Calu3 (cell line): ENCODE measurements around the gene CFD. TPM values are rescaled to one million over a fixed set of nuclear protein-coding genes. Genes with fewer than 3 reads are reported as not detected.
A peak's percentile ranks its signal among the peaks of the same experiment; 100 is the strongest.
"Not testable (repeated sequence)": the region's sequence is repeated elsewhere in the genome, so short reads cannot be mapped to it uniquely, and the experiment has no call there.

Experiments
- BruUV-seq: library from RNA; stranded (reverse); fragments of 400-500 nt; replicated peaks from 2 replicates; lab custom pipeline; 2021; lab: Mats Ljungman, UMichigan
- CTCF ChIA-PET: fragments of 300-600 bp; sonication (Branson Sonifier 250); formaldehyde crosslinking; loops from one replicate; lab custom pipeline; 2022; ENCODE audit warnings: antibody characterized with exemption; lab: Charles Lee
- DNase-seq: peaks from one replicate; pipeline ENCODE4 v3.0.0; 2022
- H3K27ac Mint-ChIP-seq: one replicate; pipeline ENCODE4 v1.8.0; 2022; ENCODE audit warnings: mixed read lengths; ENCODE audit not compliant: unreplicated experiment
- H3K27me3 Mint-ChIP-seq: one replicate; pipeline ENCODE4 v1.8.0; 2022; ENCODE audit warnings: mixed read lengths; ENCODE audit not compliant: unreplicated experiment
- H3K36me3 Mint-ChIP-seq: one replicate; pipeline ENCODE4 v1.8.0; 2022; ENCODE audit warnings: mild to moderate bottlenecking, moderate library complexity, mixed read lengths; ENCODE audit not compliant: insufficient read depth, unreplicated experiment
- H3K4me1 Mint-ChIP-seq: one replicate; pipeline ENCODE4 v1.8.0; 2022; ENCODE audit warnings: mild to moderate bottlenecking, low read depth, mixed read lengths; ENCODE audit not compliant: unreplicated experiment
- H3K4me3 Mint-ChIP-seq: one replicate; pipeline ENCODE4 v1.8.0; 2022; ENCODE audit warnings: mild to moderate bottlenecking, low read depth, moderate library complexity, mixed read lengths; ENCODE audit not compliant: unreplicated experiment
- H3K9me3 Mint-ChIP-seq: one replicate; pipeline ENCODE4 v1.8.0; 2022; ENCODE audit warnings: low read depth, mixed read lengths; ENCODE audit not compliant: unreplicated experiment
- intact Hi-C: fragments of 100-400 bp; cut with micrococcal nuclease; formaldehyde crosslinking; loops from one replicate; pipeline ENCODE4 v1.10.0; 2022; ENCODE audit not compliant: unreplicated experiment
- total RNA-seq: library from RNA; stranded (reverse); gene quantifications from 2 replicates; pipeline ENCODE4 v1.2.3, GENCODE V29; 2022
- TF ChIP-seq, protein P1 (sequence below): fragments of 200-600 bp; IDR thresholded peaks from one replicate; pipeline ENCODE4 v1.8.0; 2022; ENCODE audit warnings: antibody characterized with exemption; ENCODE audit not compliant: unreplicated experiment

CFD gene
- total RNA-seq, 1 experiment from 2014 or later: 2.3 TPM

DNA sequence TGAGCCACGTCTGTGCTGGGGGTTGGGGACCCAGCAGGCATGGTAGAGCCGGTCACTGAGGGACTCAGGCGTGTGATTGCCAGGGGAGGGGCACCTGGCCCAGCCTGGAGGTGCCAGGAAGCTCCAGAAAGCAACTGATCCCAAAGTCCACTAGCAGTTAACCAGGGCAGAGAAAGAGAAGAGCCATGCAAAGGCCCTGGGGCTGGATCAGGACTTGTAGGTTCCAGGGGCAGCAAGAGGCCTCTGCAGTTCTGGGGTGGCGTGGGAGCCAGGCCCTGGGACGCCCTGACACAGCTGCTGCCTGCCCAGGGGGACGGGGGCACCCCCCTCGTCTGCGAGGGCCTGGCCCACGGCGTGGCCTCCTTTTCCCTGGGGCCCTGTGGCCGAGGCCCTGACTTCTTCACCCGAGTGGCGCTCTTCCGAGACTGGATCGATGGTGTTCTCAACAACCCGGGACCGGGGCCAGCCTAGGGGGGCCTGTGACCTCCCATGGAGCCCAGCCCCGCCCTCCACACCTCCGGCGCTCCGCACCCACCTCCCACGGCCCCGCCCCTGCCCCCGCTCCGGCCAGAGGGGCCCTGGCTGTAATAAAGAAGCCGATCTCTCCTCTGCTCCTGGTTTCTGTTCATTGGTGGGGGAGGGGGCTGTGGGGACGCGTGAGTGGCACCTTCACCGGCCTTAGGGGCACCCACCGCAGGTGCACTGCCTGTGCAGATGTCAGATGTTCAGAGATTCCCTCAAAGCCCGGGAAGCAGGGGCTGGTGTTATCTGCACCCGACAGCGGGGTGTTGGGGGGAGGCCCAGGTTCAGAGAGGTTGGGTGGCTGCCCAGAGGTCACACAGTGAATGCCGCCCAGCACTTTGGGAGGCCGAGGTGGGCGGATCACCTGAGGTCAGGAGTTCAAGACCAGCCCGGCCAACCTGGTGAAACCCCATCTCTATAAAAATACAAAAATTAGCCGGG is 27.8 kb upstream of the CFD start:
- TF ChIP-seq, protein P1, sequence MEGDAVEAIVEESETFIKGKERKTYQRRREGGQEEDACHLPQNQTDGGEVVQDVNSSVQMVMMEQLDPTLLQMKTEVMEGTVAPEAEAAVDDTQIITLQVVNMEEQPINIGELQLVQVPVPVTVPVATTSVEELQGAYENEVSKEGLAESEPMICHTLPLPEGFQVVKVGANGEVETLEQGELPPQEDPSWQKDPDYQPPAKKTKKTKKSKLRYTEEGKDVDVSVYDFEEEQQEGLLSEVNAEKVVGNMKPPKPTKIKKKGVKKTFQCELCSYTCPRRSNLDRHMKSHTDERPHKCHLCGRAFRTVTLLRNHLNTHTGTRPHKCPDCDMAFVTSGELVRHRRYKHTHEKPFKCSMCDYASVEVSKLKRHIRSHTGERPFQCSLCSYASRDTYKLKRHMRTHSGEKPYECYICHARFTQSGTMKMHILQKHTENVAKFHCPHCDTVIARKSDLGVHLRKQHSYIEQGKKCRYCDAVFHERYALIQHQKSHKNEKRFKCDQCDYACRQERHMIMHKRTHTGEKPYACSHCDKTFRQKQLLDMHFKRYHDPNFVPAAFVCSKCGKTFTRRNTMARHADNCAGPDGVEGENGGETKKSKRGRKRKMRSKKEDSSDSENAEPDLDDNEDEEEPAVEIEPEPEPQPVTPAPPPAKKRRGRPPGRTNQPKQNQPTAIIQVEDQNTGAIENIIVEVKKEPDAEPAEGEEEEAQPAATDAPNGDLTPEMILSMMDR: no peak
- DNase-seq: no peak
- Mint-ChIP-seq H3K27ac (no peak overlapping the region), H3K4me1 (no peaks in the 10 kb centered on the region), H3K36me3 (no peaks in the 10 kb centered on the region), H3K9me3 (no peaks in the 10 kb centered on the region), H3K27me3 (peaks cover 54% of the 10 kb centered on the region), H3K4me3 (no peak overlapping the region)
- intact Hi-C loops: no loop called here
- CTCF ChIA-PET: no interaction called here
- BruUV-seq: no TSS peak

DNA sequence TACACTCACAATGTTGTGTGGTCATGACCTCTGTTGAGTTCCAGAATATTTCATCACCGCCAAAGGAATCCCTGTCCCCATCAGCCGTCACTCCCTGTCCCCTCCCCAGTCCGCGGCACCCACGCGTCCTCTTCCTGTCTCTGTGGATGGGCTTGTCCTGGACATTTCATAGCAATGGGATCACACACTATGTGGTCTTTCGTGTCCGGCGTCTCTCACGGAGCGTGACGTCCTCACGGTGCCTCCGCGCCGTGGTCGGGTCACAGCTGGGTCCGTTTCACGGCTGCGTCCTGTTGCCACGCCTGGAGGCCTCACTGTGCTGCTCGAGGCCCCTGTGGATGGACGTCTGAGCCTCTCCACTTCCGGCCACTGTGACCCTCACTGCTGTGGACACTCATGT is 25.2 kb upstream of the CFD start:
- Mint-ChIP-seq H3K36me3 (no peaks in the 10 kb centered on the region), H3K9me3 (no peaks in the 10 kb centered on the region), H3K4me1 (no peaks in the 10 kb centered on the region), H3K27me3 (peaks cover 43% of the 10 kb centered on the region), H3K4me3 (no peak overlapping the region), H3K27ac (no peak overlapping the region)
- CTCF ChIA-PET: no interaction called here
- intact Hi-C loops: no loop called here
- TF ChIP-seq, protein P1: no peak
- no peak for DNase-seq
- no TSS peak for BruUV-seq

DNA sequence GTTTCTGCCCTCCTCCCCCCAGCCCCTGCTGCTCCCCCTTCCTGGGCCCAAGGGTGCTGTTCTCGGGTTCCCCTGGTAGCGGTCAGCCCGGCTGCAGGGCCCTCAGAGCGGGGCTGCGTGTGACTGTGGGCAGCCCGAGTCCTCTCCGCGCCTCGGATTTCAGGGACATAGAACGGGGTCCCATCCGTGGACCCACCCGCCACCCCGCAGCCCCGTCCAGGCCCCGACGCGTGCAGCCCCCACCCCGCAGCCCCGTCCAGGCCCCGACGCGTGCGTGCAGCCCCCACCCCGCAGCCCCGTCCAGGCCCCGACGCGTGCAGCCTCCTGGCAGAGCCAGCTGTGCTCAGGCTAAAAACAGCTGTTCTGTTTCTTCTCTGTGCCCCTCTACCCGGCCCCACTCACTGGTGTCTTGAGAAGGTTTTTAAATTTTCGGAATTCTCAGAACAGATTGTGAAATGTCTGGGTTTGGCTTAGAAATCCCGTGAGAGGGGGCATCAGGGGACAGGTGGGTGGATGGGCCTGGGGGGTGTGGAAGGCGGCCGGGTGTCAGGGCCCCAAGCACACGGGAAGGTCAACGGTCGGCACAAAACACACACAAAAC is 24.2 kb upstream of the CFD start:
- Mint-ChIP-seq H3K9me3 (no peaks in the 10 kb centered on the region), H3K27me3 (peaks cover 32% of the 10 kb centered on the region), H3K27ac (no peak overlapping the region), H3K4me1 (no peaks in the 10 kb centered on the region), H3K36me3 (no peaks in the 10 kb centered on the region), H3K4me3 (no peak overlapping the region)
- intact Hi-C loops: no loop called here
- BruUV-seq: no TSS peak
- TF ChIP-seq, protein P1: no peak
- no peak for DNase-seq
- CTCF ChIA-PET: no interaction called here

DNA sequence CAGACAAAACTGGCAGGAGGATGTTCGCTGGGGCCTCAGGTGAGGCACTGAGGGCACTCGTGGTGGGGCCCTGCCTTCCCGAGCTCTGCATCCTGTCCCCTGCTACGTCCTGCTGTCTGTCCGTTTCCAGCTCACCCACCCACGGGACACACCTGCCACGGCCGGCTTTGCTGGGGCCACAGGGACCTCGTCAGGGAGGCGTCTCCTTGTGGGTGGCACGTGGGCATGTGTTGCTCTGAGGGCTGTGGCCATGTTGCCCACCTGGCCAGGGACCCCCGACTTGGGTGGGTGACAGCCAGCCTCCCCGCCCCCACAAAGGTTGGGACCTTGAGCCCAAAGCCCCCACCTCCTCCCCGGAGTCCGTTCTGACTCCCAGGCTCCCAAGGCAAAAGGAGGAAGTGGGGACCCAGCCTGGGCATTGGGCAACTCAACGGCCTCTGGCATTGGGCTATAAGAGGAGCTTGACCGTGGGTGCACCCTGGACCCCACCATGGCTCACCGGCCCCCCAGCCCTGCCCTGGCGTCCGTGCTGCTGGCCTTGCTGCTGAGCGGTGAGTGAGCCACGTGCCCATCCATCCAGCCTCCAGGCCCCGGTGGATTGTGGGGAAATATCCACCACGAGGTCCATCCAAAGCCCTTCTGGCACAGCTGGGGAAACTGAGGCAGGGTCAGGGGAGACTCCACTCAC is 18.8 kb upstream of the CFD start, which contains the start of gene PRTN3:
Gene PRTN3 (plus strand): TSS at position 481 of the 688 bp plus-strand sequence. CDS start 10 bp downstream, at position 491.
- no peak for DNase-seq
- BruUV-seq: no TSS peak
- intact Hi-C loops: no loop called here
- Mint-ChIP-seq H3K4me3 (no peak within 1 kb of the TSS), H3K27ac (peak within 1 kb of the TSS; percentile 76), H3K36me3 (peaks cover 3% of the 10 kb centered on the region), H3K4me1 (no peaks in the 10 kb centered on the region), H3K9me3 (peaks cover 3% of the 10 kb centered on the region), H3K27me3 (peaks cover 48% of the 10 kb centered on the region)
- CTCF ChIA-PET: no interaction called here
- TF ChIP-seq, protein P1: no peak

DNA sequence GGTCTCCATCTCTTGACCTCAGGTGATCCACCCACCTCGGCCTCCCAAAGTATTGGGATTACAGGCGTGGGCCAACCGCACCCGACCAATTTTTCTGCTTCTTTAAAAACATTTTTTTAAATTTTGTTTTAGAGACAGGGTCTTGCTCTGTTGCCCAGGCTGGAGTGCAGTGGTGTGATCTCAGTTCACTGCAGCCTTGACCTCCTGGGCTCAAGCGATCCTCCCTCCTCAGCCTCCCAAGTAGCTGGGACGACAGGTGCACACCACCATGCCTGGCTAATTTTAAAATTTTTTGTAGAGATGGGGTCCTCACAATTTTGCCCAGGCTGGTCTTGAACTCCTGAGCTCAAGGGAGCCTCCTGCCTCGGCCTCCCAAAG is 16.7 kb upstream of the CFD start:
- H3K4me3 Mint-ChIP-seq, H3K27ac Mint-ChIP-seq, H3K9me3 Mint-ChIP-seq, H3K4me1 Mint-ChIP-seq, intact Hi-C loops, DNase-seq, CTCF ChIA-PET, BruUV-seq, H3K36me3 Mint-ChIP-seq: not testable (repeated sequence)
- peaks cover 54% of the 10 kb centered on the region for H3K27me3 Mint-ChIP-seq
